ENCODE data around the gene EXD3. TPM values are rescaled to one million over a fixed set of nuclear protein-coding genes. Genes with fewer than 3 reads are reported as not detected.
"Not testable (repeated sequence)": the region's sequence is repeated elsewhere in the genome, so short reads cannot be mapped to it uniquely, and the experiment has no call there.

EXD3 gene
- total RNA-seq, 2 experiments from 2014 or later, result 8.1 to 9.0 TPM

DNA sequence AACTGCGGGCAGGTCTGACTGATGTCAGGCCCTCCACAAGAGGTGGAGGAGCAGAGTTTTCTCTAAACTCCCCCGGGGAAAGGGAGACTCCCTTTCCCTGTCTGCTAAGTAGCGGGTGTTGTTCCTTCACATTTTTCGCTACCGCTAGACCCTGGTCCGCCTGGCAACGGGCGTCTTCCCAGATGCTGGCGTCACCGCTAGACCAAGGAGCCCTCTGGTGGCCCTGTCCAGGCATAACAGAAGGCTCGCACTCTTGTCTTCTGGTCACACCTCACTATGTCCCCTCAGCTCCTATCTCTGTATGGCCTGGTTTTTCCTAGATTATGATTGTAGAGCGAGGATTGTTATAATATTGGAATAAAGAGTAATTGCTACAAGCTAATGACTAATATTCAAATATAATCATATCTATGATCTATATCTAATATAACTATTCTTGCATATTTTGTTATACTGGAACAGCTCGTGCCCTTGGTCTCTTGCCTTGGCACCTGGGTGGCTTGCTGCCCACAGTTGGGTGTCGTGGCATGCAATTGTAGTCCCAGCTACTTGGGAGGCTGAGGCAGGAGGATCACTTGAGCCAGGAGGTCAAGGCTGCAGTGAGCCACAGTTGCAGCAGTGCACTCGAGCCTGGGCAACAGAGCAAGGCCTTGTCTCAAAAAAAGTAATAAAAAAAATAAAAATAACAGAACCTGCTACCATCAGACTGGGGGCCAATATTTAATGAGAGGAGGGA, 160.6 kb downstream of the EXD3 start:
- H3K36me3 Mint-ChIP-seq (ENCODE audit: low read depth), result peaks cover 16% of the 10 kb centered on the region
- H3K27me3 Mint-ChIP-seq; H3K9me3 Mint-ChIP-seq; H3K4me3 Mint-ChIP-seq; H3K27ac Mint-ChIP-seq; ATAC-seq; H3K4me1 Mint-ChIP-seq (ENCODE audit: low read depth); DNase-seq; intact Hi-C loops (cut with micrococcal nuclease); POLR2A ChIA-PET: not testable (repeated sequence)
- TF ChIP-seq, protein P1, sequence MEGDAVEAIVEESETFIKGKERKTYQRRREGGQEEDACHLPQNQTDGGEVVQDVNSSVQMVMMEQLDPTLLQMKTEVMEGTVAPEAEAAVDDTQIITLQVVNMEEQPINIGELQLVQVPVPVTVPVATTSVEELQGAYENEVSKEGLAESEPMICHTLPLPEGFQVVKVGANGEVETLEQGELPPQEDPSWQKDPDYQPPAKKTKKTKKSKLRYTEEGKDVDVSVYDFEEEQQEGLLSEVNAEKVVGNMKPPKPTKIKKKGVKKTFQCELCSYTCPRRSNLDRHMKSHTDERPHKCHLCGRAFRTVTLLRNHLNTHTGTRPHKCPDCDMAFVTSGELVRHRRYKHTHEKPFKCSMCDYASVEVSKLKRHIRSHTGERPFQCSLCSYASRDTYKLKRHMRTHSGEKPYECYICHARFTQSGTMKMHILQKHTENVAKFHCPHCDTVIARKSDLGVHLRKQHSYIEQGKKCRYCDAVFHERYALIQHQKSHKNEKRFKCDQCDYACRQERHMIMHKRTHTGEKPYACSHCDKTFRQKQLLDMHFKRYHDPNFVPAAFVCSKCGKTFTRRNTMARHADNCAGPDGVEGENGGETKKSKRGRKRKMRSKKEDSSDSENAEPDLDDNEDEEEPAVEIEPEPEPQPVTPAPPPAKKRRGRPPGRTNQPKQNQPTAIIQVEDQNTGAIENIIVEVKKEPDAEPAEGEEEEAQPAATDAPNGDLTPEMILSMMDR (IDR thresholded peaks at IDR 0.05), result peak; percentile 45
- CTCF ChIA-PET, result interaction anchor here (1.4 to 1.6 kb wide), 2 partner anchors 12 to 39 kb away, joined by 3 to 4 read pairs; no protein-coding TSS in a partner anchor

Small RNA genes lying within 50 kb of the gene (microRNA-seq; reads per million reads assigned to microRNA genes)
- 1.2 reads per million for gene MIR7114 (ENCODE audit: borderline microRNAs expressed, borderline replicate concordance)

Other genes with a start within 250 kb of the EXD3 start
- 10 to 100 TPM; 38.6 to 39.6 TPM for gene ANAPC2, start 234.6 kb downstream of the EXD3 start, total RNA-seq
- gene SSNA1, start 234.5 kb downstream of the EXD3 start, total RNA-seq, result 10 to 100 TPM; 53.3 to 58.4 TPM
- gene TPRN, start 222.4 kb downstream of the EXD3 start, total RNA-seq, result 1 to 10 TPM; 5.7 to 6.6 TPM
- 10 to 100 TPM; 29.4 to 29.9 TPM for gene TMEM203, start 217.5 kb downstream of the EXD3 start, total RNA-seq
- gene NDOR1, start 217.5 kb downstream of the EXD3 start, total RNA-seq, result 10 to 100 TPM; 29.5 to 30.7 TPM
- gene RNF208, start 200.9 kb downstream of the EXD3 start, total RNA-seq, result 10 to 100 TPM in 1 of 2 experiments, 1 to 10 TPM in 1; 8.0 to 10.4 TPM
- under 1 TPM in 1 of 2 experiments, not detected in 1; 0.34 TPM for gene CYSRT1, start 198.0 kb downstream of the EXD3 start, total RNA-seq
- gene RNF224, start 195.7 kb downstream of the EXD3 start, total RNA-seq, result not detected
- not detected for gene SLC34A3, start 192.3 kb downstream of the EXD3 start, total RNA-seq
- 100 to 1,000 TPM; 228 to 230 TPM for gene TUBB4B, start 181.9 kb downstream of the EXD3 start, total RNA-seq
- gene STPG3, start 171.9 kb downstream of the EXD3 start, total RNA-seq, result not detected
- 10 to 100 TPM; 50.9 to 54.3 TPM for gene NELFB, start 167.8 kb downstream of the EXD3 start, total RNA-seq
- gene TOR4A, start 145.4 kb downstream of the EXD3 start, total RNA-seq, result 1 to 10 TPM; 2.9 to 3.0 TPM
- 1 to 10 TPM; 3.3 to 4.4 TPM for gene NRARP, start 120.9 kb downstream of the EXD3 start, total RNA-seq
- under 1 TPM; 0.72 to 0.95 TPM for gene NOXA1, start 231 bp upstream of the EXD3 start, total RNA-seq
- not detected for gene ENTPD8, start 18.2 kb upstream of the EXD3 start, total RNA-seq
- gene NSMF, start 36.2 kb upstream of the EXD3 start, total RNA-seq, result 100 to 1,000 TPM; 112 to 116 TPM
- gene PNPLA7, start 127.2 kb upstream of the EXD3 start, total RNA-seq, result 1 to 10 TPM; 4.8 to 5.0 TPM
- 10 to 100 TPM; 42.8 to 43.9 TPM for gene MRPL41, start 128.7 kb upstream of the EXD3 start, total RNA-seq
- 10 to 100 TPM; 33.7 to 35.0 TPM for gene DPH7, start 155.8 kb upstream of the EXD3 start, total RNA-seq
- 10 to 100 TPM; 45.9 to 46.5 TPM for gene ZMYND19, start 167.3 kb upstream of the EXD3 start, total RNA-seq
- gene ARRDC1, start 182.5 kb upstream of the EXD3 start, total RNA-seq, result 10 to 100 TPM; 29.0 TPM
- 10 to 100 TPM; 62.1 to 67.1 TPM for gene EHMT1, start 195.8 kb upstream of the EXD3 start, total RNA-seq